HG03457 (cell line): ENCODE data around the gene PDCD2L.
"Not testable (repeated sequence)": the region's sequence is repeated elsewhere in the genome, so short reads cannot be mapped to it uniquely, and the experiment has no call there.

ENCODE experiments used
- ATAC-seq: cut with Tn5 transposase; IDR thresholded peaks from one replicate; pipeline ENCODE4 v1.9.1; 2021; ENCODE audit warnings: moderate number of reproducible peaks; ENCODE audit not compliant: unreplicated experiment

Gene PDCD2L, protein sequence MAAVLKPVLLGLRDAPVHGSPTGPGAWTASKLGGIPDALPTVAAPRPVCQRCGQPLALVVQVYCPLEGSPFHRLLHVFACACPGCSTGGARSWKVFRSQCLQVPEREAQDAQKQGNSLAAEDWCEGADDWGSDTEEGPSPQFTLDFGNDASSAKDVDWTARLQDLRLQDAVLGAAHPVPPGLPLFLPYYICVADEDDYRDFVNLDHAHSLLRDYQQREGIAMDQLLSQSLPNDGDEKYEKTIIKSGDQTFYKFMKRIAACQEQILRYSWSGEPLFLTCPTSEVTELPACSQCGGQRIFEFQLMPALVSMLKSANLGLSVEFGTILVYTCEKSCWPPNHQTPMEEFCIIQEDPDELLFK

DNA sequence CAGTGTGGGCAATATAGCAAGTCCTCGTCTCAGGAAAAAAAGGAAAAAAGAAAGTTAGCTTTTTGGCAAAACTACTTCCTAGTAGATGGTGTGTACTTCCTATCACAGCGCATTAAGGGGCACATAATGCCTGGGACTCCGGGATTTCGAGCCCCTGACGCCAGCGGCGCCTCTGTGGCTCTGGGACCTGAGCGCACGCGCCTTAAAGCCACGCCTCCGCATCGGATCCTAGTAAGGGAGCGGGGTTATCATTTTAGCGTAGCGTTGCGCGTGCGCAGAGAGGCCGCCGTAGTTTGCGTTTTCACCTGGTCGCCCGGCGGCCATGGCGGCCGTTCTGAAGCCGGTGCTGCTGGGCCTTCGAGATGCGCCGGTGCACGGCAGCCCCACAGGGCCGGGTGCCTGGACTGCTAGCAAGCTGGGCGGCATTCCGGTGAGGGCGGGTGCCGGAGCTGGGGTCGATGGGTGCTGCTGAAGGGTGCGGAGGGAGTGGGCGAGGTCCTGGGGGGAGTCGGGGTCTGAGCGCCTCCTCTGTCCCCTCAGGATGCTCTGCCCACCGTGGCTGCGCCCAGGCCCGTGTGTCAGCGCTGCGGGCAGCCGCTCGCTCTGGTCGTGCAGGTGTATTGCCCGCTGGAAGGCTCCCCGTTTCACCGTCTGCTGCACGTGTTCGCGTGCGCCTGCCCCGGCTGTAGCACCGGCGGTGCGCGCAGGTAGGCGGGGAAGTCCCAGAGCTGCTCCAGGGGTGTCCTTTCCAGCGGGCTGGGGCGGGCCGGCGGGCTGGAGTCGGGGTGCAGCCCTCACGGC lies at the start of gene PDCD2L:
Gene PDCD2L (plus strand): TSS at position 291 of the 801 bp plus-strand sequence. CDS start 32 bp downstream, at position 323.
- peak; percentile 57 for ATAC-seq

DNA sequence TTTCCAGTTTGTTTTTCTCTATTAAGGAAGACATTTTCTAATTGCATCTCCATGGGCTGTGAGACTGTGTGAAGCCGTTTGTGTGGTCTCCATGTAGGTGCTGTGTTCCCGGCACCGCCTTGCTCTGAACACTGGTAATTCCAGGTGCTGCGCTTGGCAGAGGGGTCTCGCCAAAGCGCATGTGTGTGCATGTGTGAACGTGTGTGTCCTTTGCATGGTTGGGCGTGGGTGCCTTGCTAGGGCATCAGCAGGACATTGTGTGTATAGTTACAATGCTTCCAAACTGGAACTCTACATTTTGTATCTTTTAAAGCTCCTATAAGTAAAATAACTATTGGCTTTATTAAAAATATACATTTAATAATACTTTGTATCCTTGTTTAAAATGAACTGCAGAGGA lies 49.0 kb upstream of the PDCD2L start:
- ATAC-seq, result no peak

DNA sequence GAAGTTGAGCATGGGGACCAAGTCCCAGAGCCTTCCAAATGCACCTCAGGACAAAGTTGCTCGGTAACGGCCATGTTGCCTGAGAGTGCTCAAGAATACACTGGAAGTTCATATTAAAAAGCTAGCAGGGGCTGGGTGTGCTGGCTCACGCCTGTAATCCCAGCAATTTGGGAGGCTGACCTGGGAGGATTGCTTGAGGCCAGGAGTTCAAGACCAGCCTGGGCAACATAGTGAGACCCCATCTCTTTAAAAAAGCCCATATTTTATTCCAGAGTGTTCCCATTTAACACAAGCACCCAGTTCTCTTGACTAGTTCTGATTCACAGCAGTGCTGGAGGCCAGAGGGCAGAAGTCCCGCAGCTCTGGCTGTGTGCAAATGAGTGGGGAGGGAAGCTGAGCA lies 47.3 kb upstream of the PDCD2L start:
- no peak for ATAC-seq

DNA sequence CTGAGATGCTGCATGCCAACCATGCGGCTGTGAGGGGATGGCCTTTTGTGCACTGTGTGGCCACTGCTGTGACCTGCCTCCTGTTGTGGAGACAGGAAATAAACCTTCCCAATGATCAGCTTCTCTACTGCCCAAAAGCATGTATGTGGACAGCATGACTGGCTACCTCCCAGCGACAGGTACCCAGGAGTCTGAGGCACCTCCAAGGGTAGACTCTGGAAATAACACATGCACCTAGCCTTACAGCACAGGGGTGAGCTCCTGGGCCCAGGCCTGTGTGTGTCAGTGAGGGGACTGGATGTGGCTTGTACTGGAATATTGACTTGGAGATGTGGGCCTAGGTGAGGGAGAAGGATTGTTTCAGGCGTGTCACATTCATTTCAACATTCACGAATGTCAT lies 46.8 kb upstream of the PDCD2L start:
- no peak for ATAC-seq

DNA sequence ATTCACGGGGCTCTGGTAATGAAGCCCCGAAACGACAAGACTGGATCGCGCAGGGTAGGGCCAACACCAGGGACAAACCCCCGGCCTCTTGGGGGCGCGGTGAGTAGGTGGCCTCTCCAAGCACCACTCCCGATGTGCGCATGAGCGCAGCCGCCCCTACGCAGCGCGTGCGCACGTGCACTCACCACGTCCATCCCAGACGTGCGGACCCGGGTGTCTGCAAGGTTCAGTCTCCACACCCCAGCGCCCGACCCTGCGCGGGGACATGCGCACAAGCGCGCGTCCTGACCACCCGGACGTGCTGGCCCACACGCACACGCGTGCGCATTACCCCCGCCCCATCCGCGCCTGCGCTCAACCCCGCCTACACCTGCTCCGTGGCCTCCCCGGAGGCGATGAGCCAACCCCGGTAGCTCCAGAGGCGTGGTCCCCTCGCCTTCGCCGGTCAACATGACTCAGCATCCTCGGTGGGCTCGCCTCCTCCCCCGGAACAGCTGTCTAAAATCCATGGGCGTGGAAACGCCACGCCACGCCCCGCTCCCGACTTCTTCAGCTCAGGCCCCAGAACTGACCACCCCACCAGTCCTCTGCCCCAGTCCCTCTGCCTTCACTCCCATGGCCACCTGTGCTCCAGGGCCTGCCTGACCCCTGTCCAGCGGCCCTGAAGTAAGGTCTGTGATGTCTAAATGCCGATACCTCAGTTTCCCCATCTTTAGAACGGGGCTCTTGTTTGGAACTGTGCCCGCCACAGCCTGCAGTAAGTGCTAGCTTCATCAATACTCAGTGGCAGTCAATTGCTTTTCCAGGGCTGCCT lies 44.9 kb upstream of the PDCD2L start:
- peak; percentile 88 for ATAC-seq

DNA sequence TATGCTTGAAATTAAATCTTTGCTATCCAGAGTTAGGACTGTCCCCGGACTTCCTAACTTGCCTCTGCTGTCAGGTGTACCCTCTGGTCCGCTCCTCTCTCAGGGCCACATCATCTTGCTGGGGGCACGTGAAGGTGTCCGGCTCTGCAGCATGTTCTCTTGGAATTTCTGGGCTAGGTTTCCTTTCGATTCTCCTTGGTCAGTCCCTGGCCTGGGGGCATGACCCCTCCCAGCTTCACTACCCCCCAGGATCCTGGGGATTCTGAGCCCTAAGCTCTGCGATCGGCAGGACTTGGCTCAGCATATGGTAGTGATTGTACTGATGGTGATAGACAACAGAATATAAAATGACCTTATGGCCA lies 44.3 kb upstream of the PDCD2L start:
- no peak for ATAC-seq

DNA sequence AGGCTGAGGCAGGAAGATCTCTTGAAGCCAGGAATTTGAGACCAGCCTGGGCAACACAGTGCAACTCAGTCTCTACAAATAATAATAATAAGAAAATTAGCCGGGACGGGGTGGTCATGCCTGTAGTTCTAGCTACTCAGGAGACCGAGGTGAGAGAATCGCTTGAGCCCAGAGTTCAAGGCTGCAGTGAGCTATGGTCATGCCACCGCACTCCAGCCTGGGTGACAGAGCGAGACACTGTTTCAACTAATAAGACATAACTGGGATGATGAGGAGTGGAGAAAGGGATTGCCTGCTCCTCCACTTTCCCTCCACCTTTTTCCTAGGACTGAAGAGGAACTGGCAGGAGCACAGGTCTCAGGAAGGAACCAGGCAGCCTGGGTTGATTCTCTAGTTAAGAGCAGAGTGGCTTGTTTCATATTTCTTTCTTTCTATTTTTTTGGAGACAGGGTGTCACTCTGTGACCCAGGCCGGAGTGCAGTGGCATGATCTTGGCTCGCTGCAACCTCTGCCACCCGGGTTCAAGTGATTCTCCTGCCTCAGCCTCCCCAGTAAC lies 43.8 kb upstream of the PDCD2L start:
- no peak for ATAC-seq

DNA sequence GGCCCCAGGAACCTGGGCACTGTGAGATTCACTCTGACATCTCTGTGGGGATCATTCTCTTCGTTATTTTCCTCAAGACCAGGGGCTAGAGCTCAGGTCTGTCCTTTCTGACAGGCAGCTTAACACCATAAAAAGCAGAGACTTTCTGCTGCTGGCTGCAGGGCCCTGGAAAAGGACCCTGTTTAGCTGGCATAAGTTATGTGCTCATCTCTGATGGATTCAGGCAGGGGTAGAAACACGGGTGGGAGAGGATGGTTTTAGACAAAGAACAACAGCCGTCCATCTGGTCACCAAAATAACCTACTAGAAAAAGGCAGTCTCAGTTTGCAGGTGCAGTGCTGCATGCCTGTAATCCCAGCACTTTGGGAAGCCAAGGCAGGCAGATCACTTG lies 41.5 kb upstream of the PDCD2L start:
- ATAC-seq, result no peak

DNA sequence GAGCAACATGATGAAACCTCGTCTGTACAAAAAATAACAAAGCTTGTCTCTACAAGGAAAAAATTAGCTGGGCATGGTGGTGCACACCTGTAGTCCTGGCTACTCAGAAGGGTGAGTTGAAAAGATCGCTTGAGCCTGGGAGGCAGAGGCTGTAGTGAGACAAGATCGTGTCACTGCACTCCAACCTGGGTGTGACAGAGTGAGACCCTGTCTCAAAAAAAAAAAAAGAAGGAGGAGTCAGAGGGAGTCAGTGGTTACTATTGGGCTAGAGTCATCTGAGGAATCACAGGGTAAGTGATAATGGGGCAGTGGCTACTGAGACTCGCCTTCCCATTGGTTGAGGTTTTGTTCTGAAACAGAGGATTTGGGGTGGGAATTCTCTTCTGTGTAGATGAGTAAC lies 41.1 kb upstream of the PDCD2L start:
- no peak for ATAC-seq

DNA sequence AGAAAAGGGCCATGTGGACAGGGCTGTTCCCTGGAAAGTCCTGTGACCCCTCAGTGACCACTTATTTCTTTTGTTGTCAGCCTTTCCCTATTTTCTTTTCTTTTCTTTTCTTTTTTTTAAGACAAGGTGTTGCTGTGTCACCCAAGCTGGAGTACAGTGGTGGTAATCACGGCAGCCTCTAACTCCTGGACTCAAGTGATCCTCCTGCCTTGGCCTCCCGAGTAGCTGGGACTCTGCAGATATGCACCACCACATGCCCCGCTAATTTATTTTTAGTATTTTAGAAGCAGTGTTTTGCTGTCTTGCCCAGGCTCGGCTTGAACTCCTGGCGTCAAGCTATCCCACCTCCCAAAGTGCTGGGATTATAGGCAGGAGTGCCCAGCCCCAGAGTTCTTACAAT lies 40.3 kb upstream of the PDCD2L start:
- ATAC-seq, result no peak

DNA sequence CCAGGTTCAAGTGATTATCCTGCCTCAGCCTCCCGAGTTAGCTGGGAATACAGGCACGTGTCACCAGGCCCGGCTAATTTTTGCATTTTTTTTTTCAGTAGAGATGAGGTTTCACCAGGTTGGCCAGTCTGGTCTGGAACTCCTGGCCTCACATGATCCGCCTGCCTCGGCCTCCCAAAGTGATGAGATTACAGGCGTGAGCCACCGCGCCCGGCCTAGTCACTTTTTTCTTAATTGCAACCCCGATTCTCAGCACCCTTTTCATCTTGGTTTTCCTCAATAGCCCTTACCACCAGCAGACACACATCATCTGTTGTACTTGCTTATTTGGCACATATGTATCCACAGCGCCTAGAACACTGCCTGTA lies 39.8 kb upstream of the PDCD2L start:
- ATAC-seq, result no peak

DNA sequence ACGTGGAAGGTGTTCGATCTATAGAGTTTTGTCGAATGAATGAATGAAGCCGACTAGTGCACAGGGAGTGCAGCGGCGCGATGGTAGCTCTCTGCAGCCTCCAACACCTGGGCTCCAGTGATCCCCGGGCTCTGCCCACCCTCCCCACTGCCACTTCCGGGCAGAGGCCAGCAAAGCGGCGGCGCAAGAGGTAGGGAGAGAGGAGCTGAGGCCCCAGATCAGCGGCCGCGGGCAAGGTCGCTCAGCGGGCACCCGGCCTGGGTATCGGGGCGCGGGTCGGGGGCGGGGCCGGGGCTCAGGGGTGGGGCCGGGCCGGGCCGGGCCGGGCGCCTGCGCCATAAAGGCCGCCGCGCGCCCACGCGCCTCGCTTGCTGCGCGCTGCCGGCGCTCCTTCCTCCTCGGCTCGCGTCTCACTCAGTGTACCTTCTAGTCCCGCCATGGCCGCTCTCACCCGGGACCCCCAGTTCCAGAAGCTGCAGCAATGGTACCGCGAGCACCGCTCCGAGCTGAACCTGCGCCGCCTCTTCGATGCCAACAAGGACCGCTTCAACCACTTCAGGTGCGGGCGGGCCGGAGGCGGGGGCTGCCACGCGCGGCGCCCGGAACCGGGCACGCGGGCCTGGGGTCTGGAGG lies 39.3 kb upstream of the PDCD2L start, which contains the start of gene GPI:
Gene GPI (plus strand): TSS at position 367 of the 633 bp plus-strand sequence. CDS start 71 bp downstream, at position 438.
- peak; percentile 49 for ATAC-seq

DNA sequence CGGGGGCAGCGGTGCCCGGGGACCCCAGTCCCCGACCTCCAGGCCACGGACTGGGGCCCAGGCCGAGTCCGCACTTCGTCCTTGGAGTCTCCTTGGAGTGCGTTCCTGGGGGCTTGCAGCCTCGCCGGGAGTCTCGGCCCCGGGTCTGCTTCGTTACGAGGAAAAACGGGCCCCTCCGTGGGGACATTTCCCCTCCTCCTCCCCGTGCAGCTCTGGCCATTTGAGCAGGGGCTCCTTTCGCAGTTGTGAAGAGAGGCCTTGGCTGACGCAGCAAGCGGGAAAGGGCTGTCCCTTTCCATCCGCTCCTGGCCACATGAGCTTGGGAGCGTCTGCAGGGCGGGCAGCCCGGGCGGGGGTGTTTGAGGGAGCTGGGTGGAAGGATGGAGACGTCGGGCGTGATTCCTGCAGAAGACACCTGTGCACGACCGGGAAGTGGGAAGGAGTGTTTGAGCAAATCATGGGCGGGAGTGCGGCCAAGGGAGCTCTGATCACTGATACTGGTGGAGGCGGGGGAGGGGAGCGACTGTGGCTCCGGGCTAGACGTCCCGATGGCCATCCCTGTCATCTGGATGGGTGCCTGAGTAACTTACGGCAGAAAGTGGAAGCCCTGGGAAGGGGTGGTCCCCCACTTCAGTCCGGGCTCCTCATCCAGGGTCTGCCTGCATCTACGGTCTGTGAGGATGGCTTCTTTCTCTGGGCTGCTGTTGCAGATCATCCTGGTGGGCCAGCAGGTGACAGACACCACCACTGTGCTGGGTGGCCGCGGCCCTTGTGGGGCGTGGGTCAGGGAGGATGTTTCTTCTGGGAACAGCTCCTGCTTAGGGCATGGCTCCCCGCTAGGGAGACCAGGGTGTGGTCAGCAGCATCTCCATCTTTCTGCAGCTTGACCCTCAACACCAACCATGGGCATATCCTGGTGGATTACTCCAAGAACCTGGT lies 38.5 kb upstream of the PDCD2L start:
- ATAC-seq, result no peak

DNA sequence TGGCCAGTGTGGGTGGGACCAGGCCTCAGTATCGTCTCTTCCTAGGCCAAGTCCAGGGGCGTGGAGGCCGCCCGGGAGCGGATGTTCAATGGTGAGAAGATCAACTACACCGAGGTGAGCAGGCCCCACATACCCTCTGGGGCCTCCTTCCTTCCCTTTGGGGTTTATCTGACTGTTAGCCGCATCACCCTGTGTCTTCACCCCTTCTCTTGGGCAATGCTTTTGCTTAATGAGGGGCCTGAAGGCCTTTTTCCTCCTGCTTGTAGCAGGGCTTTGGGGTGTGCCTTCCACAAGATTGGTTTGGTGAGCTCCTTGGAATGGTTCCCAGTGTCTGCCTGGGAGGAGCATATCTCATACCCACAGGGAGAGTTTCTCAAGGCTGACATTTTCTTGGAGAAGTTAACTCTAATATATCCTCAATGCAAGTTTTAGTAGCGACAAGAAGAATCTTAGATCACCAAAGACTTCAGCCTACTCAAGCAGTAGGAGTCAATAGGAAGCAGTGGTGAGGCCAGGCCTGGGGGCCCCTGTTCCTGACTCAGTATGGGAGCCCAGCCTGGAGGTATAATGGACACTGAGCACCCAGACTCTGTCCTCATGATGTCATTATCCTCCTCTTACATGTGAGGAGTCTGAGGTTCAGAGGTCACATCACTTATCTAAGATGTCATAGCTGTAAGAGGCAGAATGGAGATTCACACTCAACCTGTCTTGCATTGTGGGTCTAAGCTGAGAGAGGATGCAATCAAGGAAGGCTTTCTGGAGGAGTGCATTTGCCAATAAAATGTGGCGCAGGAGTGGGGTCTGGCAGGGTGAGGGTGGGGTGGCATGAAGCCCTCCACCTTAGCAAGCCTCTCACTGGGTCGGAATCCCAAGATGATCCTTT lies 37.2 kb upstream of the PDCD2L start:
- ATAC-seq, result no peak

DNA sequence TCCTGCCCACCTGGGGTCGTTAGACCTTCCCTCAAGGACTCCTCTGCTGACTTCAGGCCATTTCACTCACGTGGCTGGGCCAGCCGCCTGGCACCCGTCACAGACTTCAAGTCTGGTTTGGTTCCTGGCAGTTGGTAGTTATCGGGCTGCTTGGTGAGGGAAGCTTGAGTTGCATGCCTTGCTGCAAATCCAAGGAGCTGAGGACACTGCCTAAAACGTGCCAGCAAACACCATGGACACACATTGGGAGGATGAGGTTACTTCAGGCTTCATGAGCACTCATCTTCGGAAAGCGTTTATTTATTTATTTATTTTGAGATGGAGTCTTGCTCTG lies 36.6 kb upstream of the PDCD2L start:
- ATAC-seq, result no peak

DNA sequence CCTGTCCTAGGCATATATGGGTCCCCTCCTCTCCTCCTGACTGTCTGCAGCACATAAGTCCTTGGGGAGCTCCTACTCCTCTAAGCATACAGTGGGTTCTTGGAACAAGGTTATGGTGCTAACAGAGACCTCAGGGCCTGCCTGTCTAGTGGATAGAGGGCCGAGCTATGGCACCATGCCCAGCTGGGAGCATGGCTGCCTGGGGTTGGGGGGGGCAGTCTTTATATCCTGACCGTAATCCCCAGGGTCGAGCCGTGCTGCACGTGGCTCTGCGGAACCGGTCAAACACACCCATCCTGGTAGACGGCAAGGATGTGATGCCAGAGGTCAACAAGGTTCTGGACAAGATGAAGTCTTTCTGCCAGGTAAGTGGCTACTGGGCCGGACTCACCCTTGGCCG lies 35.9 kb upstream of the PDCD2L start:
- no peak for ATAC-seq

DNA sequence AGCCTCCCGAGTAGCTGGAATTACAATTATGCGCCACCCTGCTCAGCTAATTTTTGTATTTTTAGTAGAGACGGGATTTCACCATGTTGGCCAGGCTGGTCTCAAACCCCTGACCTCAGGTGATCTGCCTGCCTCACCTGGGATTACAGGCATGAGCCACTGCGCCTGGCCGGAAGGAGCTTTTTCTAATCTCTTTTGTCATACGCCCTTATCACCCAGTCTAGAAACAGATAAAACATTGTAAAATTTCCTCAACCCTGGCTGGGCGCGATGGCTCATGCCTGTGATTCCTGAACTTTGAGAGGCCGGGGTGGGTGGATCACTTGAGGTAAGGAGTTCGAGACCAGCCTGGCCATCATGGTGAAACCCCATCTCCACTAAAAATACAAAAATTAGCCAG lies 35.0 kb upstream of the PDCD2L start:
- ATAC-seq, result not testable (repeated sequence)

DNA sequence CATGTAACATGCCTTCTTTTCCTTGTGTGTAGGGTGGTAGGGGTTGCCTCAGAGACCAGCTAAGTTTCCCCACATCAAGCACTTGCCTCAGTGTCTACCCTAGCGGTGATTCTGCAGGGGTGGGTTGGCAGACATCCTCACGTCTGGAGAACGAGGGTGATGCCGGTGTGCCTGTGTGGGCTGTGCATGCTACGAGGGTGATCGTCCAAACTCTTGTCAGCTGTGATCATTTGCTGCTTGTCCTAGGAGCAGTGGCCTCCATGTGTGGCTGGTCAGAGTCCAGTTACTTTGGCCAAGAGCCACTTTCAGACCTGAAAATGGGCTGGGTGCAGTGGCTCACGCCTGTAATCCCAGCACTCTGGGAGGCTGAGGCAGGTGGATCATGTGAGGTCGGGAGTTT lies 34.1 kb upstream of the PDCD2L start:
- ATAC-seq, result no peak

DNA sequence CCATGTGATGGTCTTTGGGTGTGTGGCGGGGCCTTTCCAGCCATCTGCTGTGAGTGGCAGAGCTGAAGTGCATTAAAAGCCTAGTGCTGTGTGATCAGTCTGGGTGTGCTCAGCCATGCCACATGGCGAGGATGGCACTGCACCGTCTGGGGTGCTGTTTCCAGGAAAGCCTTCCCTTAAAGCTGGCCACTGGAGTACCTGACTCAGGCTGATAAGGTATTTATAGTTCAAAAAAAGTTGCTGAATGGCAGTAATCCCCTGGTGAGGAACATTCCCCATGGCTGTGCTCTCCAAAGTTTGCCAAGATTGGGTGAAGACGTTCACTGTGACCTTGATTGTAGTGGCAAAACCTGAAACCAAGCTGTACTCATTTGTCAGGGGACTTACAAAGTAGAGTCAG lies 33.2 kb upstream of the PDCD2L start:
- no peak for ATAC-seq
